AG04449 (cell line): ENCODE data around the gene RNPEP.

Experiments used
- CTCF ChIA-PET: fragments of 350-600 bp; formaldehyde crosslinking; extraction: SDS; loops from one replicate; lab custom pipeline; 2021; ENCODE audit warnings: antibody characterized with exemption; lab: Yijun Ruan, JAX
- POLR2A ChIA-PET: fragments of 400-600, 350-600 bp; formaldehyde crosslinking; extraction: SDS; loops from one replicate; lab custom pipeline; 2020; ENCODE audit warnings: antibody characterized with exemption, inconsistent platforms; lab: Yijun Ruan, JAX
- DNase-seq: peaks from one replicate; pipeline ENCODE4 v3.0.0-alpha.2; 2010; ENCODE audit warnings: low read depth, low spot score
- H3K4me3 ChIP-seq: 2 replicates; pipeline ENCODE4 v1.5.1; 2011; ENCODE audit warnings: low read depth, mild to moderate bottlenecking, control low read depth, low read length
- TF ChIP-seq, protein P1 (sequence below): IDR thresholded peaks from one replicate; pipeline ENCODE4 v1.5.1; 2011; ENCODE audit warnings: mild to moderate bottlenecking, moderate library complexity, low read length, control low read depth, inconsistent platforms; ENCODE audit not compliant: insufficient read depth; ENCODE audit errors: missing control alignments

The RNPEP gene

DNA sequence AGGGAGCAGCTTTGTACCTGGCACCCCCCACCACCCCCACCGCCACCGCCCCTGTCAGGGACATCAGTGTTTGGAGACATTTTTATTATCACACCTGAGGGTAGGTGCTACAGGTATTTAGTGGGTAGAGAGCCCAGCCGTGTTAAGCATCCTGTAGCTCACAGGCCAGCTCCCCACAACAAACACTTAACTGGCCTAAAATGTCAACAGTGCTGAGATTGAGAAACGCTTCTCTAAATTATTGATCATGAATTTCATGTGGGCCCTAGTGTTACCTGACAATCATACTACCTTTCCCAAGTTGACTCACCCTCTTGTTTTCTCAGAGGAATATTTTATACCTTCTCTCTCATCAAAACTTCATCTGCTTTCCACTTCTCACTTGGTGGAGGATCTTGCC is 49.3 kb downstream of the RNPEP start:
- H3K4me3 ChIP-seq = no peak overlapping the region
- no peak for DNase-seq
- ChIA-PET POLR2A (no interaction called here), CTCF (interaction anchor here (1.9 kb wide), 1 partner anchor 22 kb away, joined by 6 read pairs; the partner anchor contains the start of gene ELF3)
- TF ChIP-seq, protein P1, sequence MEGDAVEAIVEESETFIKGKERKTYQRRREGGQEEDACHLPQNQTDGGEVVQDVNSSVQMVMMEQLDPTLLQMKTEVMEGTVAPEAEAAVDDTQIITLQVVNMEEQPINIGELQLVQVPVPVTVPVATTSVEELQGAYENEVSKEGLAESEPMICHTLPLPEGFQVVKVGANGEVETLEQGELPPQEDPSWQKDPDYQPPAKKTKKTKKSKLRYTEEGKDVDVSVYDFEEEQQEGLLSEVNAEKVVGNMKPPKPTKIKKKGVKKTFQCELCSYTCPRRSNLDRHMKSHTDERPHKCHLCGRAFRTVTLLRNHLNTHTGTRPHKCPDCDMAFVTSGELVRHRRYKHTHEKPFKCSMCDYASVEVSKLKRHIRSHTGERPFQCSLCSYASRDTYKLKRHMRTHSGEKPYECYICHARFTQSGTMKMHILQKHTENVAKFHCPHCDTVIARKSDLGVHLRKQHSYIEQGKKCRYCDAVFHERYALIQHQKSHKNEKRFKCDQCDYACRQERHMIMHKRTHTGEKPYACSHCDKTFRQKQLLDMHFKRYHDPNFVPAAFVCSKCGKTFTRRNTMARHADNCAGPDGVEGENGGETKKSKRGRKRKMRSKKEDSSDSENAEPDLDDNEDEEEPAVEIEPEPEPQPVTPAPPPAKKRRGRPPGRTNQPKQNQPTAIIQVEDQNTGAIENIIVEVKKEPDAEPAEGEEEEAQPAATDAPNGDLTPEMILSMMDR = no peak

DNA sequence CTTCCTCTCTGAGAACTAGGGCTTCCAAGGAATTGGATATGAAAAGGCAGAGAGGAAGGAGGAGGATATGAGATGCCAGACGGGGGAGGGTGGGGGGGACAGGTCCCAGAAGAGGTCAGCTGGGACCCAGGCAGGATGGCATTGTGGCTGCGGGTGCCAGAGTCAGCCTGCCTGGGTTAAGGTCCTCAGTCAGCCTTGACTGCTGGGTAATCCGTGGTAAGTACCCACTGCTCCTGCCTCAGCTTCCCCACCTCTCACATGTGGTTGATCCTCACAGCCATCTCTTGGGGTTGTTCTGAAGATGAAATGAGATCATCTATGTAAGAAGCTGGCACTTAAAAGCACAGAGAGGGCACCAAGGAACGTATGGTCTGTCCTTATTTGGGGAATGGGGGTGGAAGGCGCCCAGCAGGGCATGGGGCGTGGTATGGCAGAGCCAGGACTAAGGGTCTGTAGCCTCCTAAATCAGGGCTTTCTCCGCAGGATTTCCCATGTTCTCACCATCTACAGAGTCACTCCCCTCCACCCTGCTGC is 51.8 kb downstream of the RNPEP start:
- CTCF ChIA-PET = interaction anchor here (0.7 to 1.4 kb wide), 6 partner anchors 20 to 151 kb away, joined by 3 to 4 read pairs (median 3); no protein-coding TSS in a partner anchor
- no peak overlapping the region; the same call in 1 of the 2 replicates for H3K4me3 ChIP-seq
- DNase-seq = no peak
- TF ChIP-seq, protein P1 = no peak
- POLR2A ChIA-PET = interaction anchor here (0.5 to 1.1 kb wide), 3 partner anchors 17 to 46 kb away, joined by 3 to 6 read pairs (median 3); no protein-coding TSS in a partner anchor

DNA sequence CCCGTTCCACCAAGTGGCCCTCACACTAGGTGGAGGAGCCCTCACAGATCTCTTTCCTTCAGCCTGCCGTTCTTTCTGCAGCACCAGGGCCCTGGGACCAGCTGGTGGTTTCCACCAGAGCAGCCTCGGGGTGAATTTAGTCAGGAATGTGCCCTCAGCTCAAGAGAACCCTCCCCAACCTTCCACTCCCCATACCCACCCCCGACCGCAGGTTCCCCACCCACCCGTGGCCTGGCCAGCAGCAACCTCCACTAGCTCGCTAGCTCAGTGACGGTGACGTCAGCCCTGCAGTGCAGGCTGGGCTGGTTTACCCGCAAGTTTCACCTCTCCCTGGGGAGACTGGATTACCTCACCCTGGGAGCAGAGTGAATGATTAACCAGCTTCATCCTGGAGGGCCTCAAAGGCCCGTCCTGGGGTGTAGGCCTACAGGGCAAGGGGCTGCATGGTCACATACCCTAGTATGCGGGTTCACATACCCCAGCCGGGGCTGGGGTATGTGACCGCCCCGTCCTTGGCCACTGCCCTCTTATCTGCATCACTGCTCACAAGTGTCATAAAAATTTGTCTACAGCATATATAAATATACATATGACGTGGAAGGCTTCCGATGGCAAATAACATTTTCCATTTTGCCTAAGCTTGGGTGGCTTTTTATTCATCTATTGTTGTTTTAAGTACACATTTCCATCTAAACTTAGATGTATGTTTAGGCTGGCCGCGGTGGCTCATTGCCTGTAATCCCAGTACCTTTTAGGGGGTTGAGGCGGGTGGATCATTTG is 52.4 kb downstream of the RNPEP start:
- POLR2A ChIA-PET = interaction anchor here (0.5 to 1.1 kb wide), 3 partner anchors 17 to 45 kb away, joined by 3 to 6 read pairs (median 3); no protein-coding TSS in a partner anchor

DNA sequence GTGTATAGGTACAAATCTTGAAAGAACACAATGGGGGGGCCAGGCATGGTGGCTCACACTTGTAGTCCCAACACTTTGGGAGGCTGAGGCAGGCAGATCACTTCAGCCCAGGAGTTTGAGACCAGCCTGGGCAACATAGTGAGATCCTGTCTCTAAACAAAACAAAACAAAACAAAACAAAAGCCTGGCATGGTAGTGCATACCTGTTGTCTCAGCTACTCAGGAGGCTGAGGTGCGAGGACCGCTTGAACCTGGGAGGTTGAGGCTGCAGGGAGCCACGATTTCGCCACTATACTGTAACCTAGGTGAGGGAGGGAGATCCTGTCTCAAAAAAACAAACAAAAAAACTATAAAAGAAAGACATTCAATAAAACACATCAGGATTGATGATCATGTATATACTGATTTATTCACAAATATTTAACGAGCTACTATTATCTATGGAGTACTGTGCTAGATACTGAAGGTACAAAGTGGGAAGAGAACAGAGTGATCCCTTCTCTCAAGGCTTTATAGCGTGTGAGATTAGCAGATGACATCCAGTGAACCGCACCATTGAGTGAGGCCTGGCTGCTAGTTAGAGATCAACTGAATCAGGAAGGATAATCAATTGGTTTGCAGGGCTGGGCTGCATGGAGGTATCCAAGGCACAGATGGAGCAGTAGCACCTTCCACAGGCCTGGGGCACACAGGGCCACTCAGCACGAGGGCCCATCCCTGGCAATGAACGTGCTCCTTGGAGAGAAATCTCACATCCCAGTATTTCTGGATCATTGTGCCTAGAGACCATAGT is 54.3 kb downstream of the RNPEP start:
- H3K4me3 ChIP-seq = no peak overlapping the region
- DNase-seq = no peak
- CTCF ChIA-PET = interaction anchor here (1.0 to 1.2 kb wide), 2 partner anchors 13 to 37 kb away, joined by 3 read pairs; no protein-coding TSS in a partner anchor
- POLR2A ChIA-PET = no interaction called here
- TF ChIP-seq, protein P1 = no peak

More for the DNA sequence above, 52.4 kb downstream of the RNPEP start:
- CTCF ChIA-PET = interaction anchor here (0.7 to 1.4 kb wide), 6 partner anchors 21 to 151 kb away, joined by 3 to 4 read pairs (median 3); no protein-coding TSS in a partner anchor
- TF ChIP-seq, protein P1 = no peak
- H3K4me3 ChIP-seq = no peak overlapping the region; the same call in 1 of the 2 replicates
- peak; percentile 92 for DNase-seq

DNA sequence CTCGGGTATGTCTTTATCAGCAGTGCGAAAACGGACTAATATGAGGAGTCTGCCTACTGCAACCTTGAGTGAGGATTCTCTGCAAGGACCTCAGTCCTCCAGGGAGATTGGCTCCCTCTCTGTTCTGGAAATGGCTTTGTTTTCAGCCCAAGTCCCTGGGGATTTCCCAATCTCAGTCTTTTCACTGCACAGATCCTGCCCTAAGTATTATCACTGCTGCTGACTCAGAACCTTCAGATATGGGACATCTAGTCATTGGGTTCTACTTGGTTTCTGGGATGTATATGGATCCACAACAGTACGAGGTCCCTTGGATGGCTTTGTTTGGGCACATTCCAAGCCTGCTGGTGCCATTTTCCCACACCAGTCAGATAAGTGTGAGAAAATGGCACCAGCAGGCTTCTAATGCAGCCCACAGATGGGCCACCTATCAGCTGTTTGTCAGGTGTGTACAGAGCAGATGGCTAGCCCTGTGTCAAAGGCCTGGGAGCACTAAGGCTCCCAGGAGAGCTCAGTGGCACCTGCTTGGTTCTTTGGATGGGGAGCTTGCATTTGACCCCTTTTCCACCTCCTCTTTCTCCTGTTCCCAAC is 55.4 kb downstream of the RNPEP start:
- no peak for DNase-seq
- CTCF ChIA-PET = interaction anchor here (0.9 kb wide), 1 partner anchor 11 kb away, joined by 3 read pairs; no protein-coding TSS in a partner anchor
- POLR2A ChIA-PET = no interaction called here
- H3K4me3 ChIP-seq = no peak overlapping the region
- TF ChIP-seq, protein P1 = no peak
